K562 (cell line): ENCODE results near the gene CTU1. TPM values are rescaled to one million over a fixed set of nuclear protein-coding genes. Genes with fewer than 3 reads are reported as not detected.
A peak's percentile ranks its signal among the peaks of the same experiment; 100 is the strongest.

Experiments
- ARID2 ChIP-seq: fragments of 450-650 bp; IDR thresholded peaks from 2 replicates; pipeline ENCODE4 v1.6.1; 2017; ENCODE audit warnings: antibody characterized with exemption, mild to moderate bottlenecking
- ASH1L ChIP-seq: fragments of 450-650 bp; IDR thresholded peaks from 2 replicates; pipeline ENCODE4 v1.6.1; 2018; ENCODE audit warnings: borderline replicate concordance, mild to moderate bottlenecking, low read depth; ENCODE audit not compliant: partially characterized antibody
- CBFA2T3 ChIP-seq: fragments of 450-650 bp; IDR thresholded peaks from 2 replicates; pipeline ENCODE4 v1.6.1; 2017
- FOXK1 ChIP-seq: sonication (generic); formaldehyde crosslinking; IDR thresholded peaks from 2 replicates; pipeline ENCODE4 v1.8.0; 2022; ENCODE audit warnings: missing genetic modification reagents, mild to moderate bottlenecking, borderline replicate concordance
- HDAC3 ChIP-seq: fragments of 450-650 bp; IDR thresholded peaks from 2 replicates; pipeline ENCODE4 v1.6.1; 2018; ENCODE audit warnings: borderline replicate concordance, mild to moderate bottlenecking, moderate library complexity; ENCODE audit not compliant: partially characterized antibody
- HDGF ChIP-seq: fragments of 450-650 bp; IDR thresholded peaks from 2 replicates; pipeline ENCODE4 v1.6.1; 2016
- KLF13 ChIP-seq: fragments of 450-650 bp; IDR thresholded peaks from 2 replicates; pipeline ENCODE4 v1.6.1; 2016; ENCODE audit warnings: missing genetic modification characterization, low read depth, mild to moderate bottlenecking, missing compliant biosample characterization, moderate library complexity, borderline replicate concordance
- L3MBTL2 ChIP-seq: fragments of 450-650 bp; IDR thresholded peaks from 2 replicates; pipeline ENCODE4 v1.6.1; 2016; ENCODE audit warnings: mild to moderate bottlenecking, moderate library complexity
- MAZ ChIP-seq, 2 experiments: fragments of 450-650 bp in 1 of 2; sonication (generic) in 1 of 2; formaldehyde crosslinking; IDR thresholded peaks in 1 of 2; conservative IDR thresholded peaks in 1 of 2; 2 replicates each; pipeline versions ENCODE4 v1.4.0 to v1.5.0; 2020; ENCODE audit warnings: mild to moderate bottlenecking in 1 of 2, missing genetic modification reagents in 1 of 2
- MCM5 ChIP-seq: fragments of 450-650 bp; IDR thresholded peaks from 2 replicates; pipeline ENCODE4 v1.6.1; 2016; ENCODE audit warnings: low read depth
- PHTF2 ChIP-seq: fragments of 250-450 bp; sonication (Bioruptor Pico); IDR thresholded peaks from 2 replicates; pipeline ENCODE4 v1.5.0; 2021; ENCODE audit warnings: mild to moderate bottlenecking
- POLR2B ChIP-seq: fragments of 450-650 bp; IDR thresholded peaks from 2 replicates; pipeline ENCODE4 v1.6.1; 2018; ENCODE audit warnings: low read depth; ENCODE audit not compliant: partially characterized antibody
- RBM17 ChIP-seq: fragments of 200-400 bp; formaldehyde crosslinking; IDR thresholded peaks from 2 replicates; pipeline ENCODE4 v1.6.1; 2017; ENCODE audit warnings: low read depth, mild to moderate bottlenecking, low read length, borderline replicate concordance
- SIX5 ChIP-seq, 2 experiments: IDR thresholded peaks; 2 replicates each; pipeline ENCODE4 v1.6.1; 2011; ENCODE audit warnings: low read length in 2 of 2, borderline replicate concordance in 1 of 2, low read depth in 1 of 2, mild to moderate bottlenecking in 1 of 2, moderate library complexity in 1 of 2; ENCODE audit not compliant: insufficient read depth in 1 of 2
- SMARCE1 ChIP-seq: fragments of 450-650 bp; IDR thresholded peaks from 2 replicates; pipeline ENCODE4 v1.7.1; 2016; ENCODE audit warnings: mild to moderate bottlenecking
- TOE1 ChIP-seq, 2 experiments: fragments of 450-650 bp in 1 of 2; sonication (generic) in 1 of 2; formaldehyde crosslinking in 1 of 2; IDR thresholded peaks; 2 replicates each; pipeline versions ENCODE4 v1.7.1 to v1.8.0; 2016 to 2022; ENCODE audit warnings: borderline replicate concordance in 2 of 2, mild to moderate bottlenecking in 2 of 2, antibody characterized with exemption in 1 of 2, inconsistent platforms in 1 of 2, low read depth in 1 of 2, missing genetic modification reagents in 1 of 2, moderate library complexity in 1 of 2
- ZMIZ1 ChIP-seq, 2 experiments: fragments of 150-350 bp in 1 of 2; IDR thresholded peaks; 2 replicates each; pipeline ENCODE4 v1.6.1; 2012 to 2016; ENCODE audit warnings: low read depth in 2 of 2, low read length in 2 of 2, mild to moderate bottlenecking in 1 of 2, moderate library complexity in 1 of 2
- ZNF224 ChIP-seq: sonication (generic); formaldehyde crosslinking; IDR thresholded peaks from 2 replicates; pipeline ENCODE4 v1.8.0; 2022; ENCODE audit warnings: mild to moderate bottlenecking, missing genetic modification reagents
- ZNF518B ChIP-seq: fragments of 250-450 bp; sonication (Bioruptor Pico); IDR thresholded peaks from 2 replicates; pipeline ENCODE4 v1.5.0; 2021; ENCODE audit warnings: mild to moderate bottlenecking, moderate library complexity
- ZNF551 ChIP-seq: fragments of 250-450 bp; sonication (Bioruptor Pico); IDR thresholded peaks from 2 replicates; pipeline ENCODE4 v1.5.0; 2021; ENCODE audit warnings: mild to moderate bottlenecking, moderate library complexity
- ZNF778 ChIP-seq: fragments of 450-650 bp; formaldehyde crosslinking; IDR thresholded peaks from 2 replicates; pipeline ENCODE4 v1.4.0; 2020; ENCODE audit warnings: mild to moderate bottlenecking, moderate library complexity
- polyA plus RNA-seq, 8 experiments: library from polyadenylated mRNA; depleted of rRNA in 4 of 8; stranded (reverse) in 5 of 8; unstranded in 3 of 8; fragments of >200 nt; fragmentation: Nextera tagmentation in 2 of 8; fragmentation: Illumina TruSeq in 1 of 8; extraction: Ambion mirVana in 2 of 8; extraction: Trizol in 1 of 8; gene quantifications; 2 replicates each; pipeline versions ENCODE4 v1.2.1 to v1.2.3, GENCODE V29; 2011 to 2014; ENCODE audit warnings: inconsistent platforms in 1 of 8, missing spikeins in 1 of 8
- total RNA-seq, 7 experiments: library from RNA; depleted of rRNA in 6 of 7; stranded (reverse); fragments of >200 nt in 6 of 7; fragmentation: Illumina TruSeq in 2 of 7; extraction: Trizol in 2 of 7; gene quantifications; 2 replicates each; pipeline versions ENCODE4 v1.2.1 to v1.2.3, GENCODE V29; 2011 to 2021; ENCODE audit warnings: low replicate concordance in 1 of 7

Gene CTU1
- total and polyA plus RNA-seq, 9 of the 15 experiments (the other 6 are each of a cell fraction or from before 2014, with no cell fraction given) = 0.03 to 18.4 (median 2.3) TPM; not detected in 1

- no peak for TF ChIP-seq ARID2
- TF ChIP-seq SMARCE1 = peak; percentile 7; the same call in 1 of the 2 replicates
- no peak for TF ChIP-seq HDAC3
- TF ChIP-seq CBFA2T3 = peak; percentile 54
- 0 out of 2 replicates have a peak, but pooled peaks have one; percentile 13 for TF ChIP-seq TOE1 (IDR thresholded peaks at IDR 0.05; ENCODE audit: borderline replicate concordance)
- no peak for TF ChIP-seq TOE1 (CRISPR knock-in tag; IDR thresholded peaks at IDR 0.05; ENCODE audit: borderline replicate concordance, low read depth)
- TF ChIP-seq ASH1L = peak; percentile 67
- no peak for TF ChIP-seq ZNF518B (CRISPR knock-in tag)
- TF ChIP-seq ZNF224 (CRISPR knock-in tag) = no peak
- no peak for TF ChIP-seq MCM5
- TF ChIP-seq SIX5 (IDR thresholded peaks at IDR 0.05; ENCODE audit: borderline replicate concordance in 1 of 2, insufficient read depth in 1 of 2, low read depth in 1 of 2, low read length in 2 of 2) = peak; percentile 91 to 95
- no peak for TF ChIP-seq HDGF
- peak; percentile 36 for TF ChIP-seq POLR2B
- TF ChIP-seq PHTF2 = no peak
- TF ChIP-seq FOXK1 (CRISPR knock-in tag) = no peak
- no peak for TF ChIP-seq ZNF551 (CRISPR knock-in tag)
- TF ChIP-seq L3MBTL2 = no peak
- no peak for TF ChIP-seq RBM17
- no peak for TF ChIP-seq KLF13
- peak; percentile 77 to 86; a peak in 3 of 4 replicates for TF ChIP-seq MAZ (CRISPR knock-in tag; conservative IDR thresholded peaks at IDR 0.05 in 1 of 2, IDR thresholded peaks at IDR 0.05 in 1 of 2)
- no peak for TF ChIP-seq ZMIZ1 (IDR thresholded peaks at IDR 0.05; ENCODE audit: low read depth in 2 of 2, low read length in 2 of 2)
- no peak for TF ChIP-seq ZNF778 (CRISPR knock-in tag)
These were observed at the start of gene CTU1 (continued) for GRCh38 chr19:51108066-51108804.
